HEK293T (cell line): ENCODE data around the gene SCN8A.
"Not testable (repeated sequence)": the region's sequence is repeated elsewhere in the genome, so short reads cannot be mapped to it uniquely, and the experiment has no call there.

ENCODE experiments used
- CTCF ChIA-PET: fragments of 350-600 bp; formaldehyde crosslinking; extraction: SDS; loops from one replicate; lab custom pipeline; 2021; ENCODE audit warnings: antibody characterized with exemption, inconsistent platforms; lab: Yijun Ruan, JAX
- POLR2A ChIA-PET: fragments of 350-600 bp; formaldehyde crosslinking; extraction: SDS; loops from one replicate; lab custom pipeline; 2020; ENCODE audit warnings: antibody characterized with exemption, inconsistent platforms; lab: Yijun Ruan, JAX
- DNase-seq: peaks from one replicate; pipeline ENCODE4 v3.0.0; 2012; ENCODE audit warnings: mixed read lengths; ENCODE audit errors: extremely low spot score
- ARNT ChIP-seq: fragments of 450-650 bp; IDR thresholded peaks from 2 replicates; pipeline ENCODE4 v1.6.1; 2017; ENCODE audit warnings: mild to moderate bottlenecking
- BHLHE40 ChIP-seq: fragments of 450-650 bp; IDR thresholded peaks from 2 replicates; pipeline ENCODE4 v1.6.1; 2016; ENCODE audit warnings: mild to moderate bottlenecking, moderate library complexity, borderline replicate concordance
- CTBP1 ChIP-seq: fragments of 450-650 bp; IDR thresholded peaks from 2 replicates; pipeline ENCODE4 v1.6.1; 2016; ENCODE audit warnings: borderline replicate concordance
- ELF4 ChIP-seq: fragments of 450-650 bp; IDR thresholded peaks from 2 replicates; pipeline ENCODE4 v1.6.1; 2017; ENCODE audit warnings: antibody characterized with exemption
- FOXA1 ChIP-seq: fragments of 450-650 bp; IDR thresholded peaks from 2 replicates; pipeline ENCODE4 v1.6.1; 2016; ENCODE audit warnings: mild to moderate bottlenecking
- FOXK2 ChIP-seq: fragments of 450-650 bp; IDR thresholded peaks from 2 replicates; pipeline ENCODE4 v1.6.1; 2016; ENCODE audit warnings: mild to moderate bottlenecking
- FOXM1 ChIP-seq: fragments of 450-650 bp; IDR thresholded peaks from 2 replicates; pipeline ENCODE4 v1.6.1; 2017; ENCODE audit warnings: mild to moderate bottlenecking, borderline replicate concordance
- HDGF ChIP-seq: fragments of 450-650 bp; IDR thresholded peaks from 2 replicates; pipeline ENCODE4 v1.6.1; 2017; ENCODE audit warnings: antibody characterized with exemption, borderline replicate concordance
- L3MBTL2 ChIP-seq: fragments of 450-650 bp; conservative IDR thresholded peaks from 2 replicates; pipeline ENCODE4 v1.6.1; 2016; ENCODE audit warnings: mild to moderate bottlenecking
- LEF1 ChIP-seq: fragments of 450-650 bp; IDR thresholded peaks from 2 replicates; pipeline ENCODE4 v1.6.1; 2017; ENCODE audit warnings: mild to moderate bottlenecking, borderline replicate concordance
- NFRKB ChIP-seq: fragments of 450-650 bp; IDR thresholded peaks from 2 replicates; pipeline ENCODE4 v1.6.1; 2016; ENCODE audit warnings: mild to moderate bottlenecking, moderate library complexity
- PKNOX1 ChIP-seq: fragments of 450-650 bp; IDR thresholded peaks from 2 replicates; pipeline ENCODE4 v1.6.1; 2016
- SP1 ChIP-seq: fragments of 450-650 bp; IDR thresholded peaks from 2 replicates; pipeline ENCODE4 v1.6.1; 2017
- SUZ12 ChIP-seq: fragments of 450-650 bp; IDR thresholded peaks from 2 replicates; pipeline ENCODE4 v1.6.1; 2016; ENCODE audit warnings: mild to moderate bottlenecking
- TARDBP ChIP-seq: fragments of 450-650 bp; IDR thresholded peaks from 2 replicates; pipeline ENCODE4 v1.6.1; 2016
- ZNF384 ChIP-seq: fragments of 450-650 bp; IDR thresholded peaks from 2 replicates; pipeline ENCODE4 v1.6.1; 2016

SCN8A gene

GRCh38 chr12:51797301-51797700 lies 206.3 kb downstream of the SCN8A start:
- CTCF ChIA-PET: no interaction called here
- POLR2A ChIA-PET: no interaction called here
- TF ChIP-seq FOXM1: no peak
- TF ChIP-seq NFRKB: no peak
- no peak for TF ChIP-seq ZNF384
- no peak for TF ChIP-seq ELF4
- no peak for TF ChIP-seq FOXA1
- TF ChIP-seq CTBP1: no peak
- TF ChIP-seq HDGF: no peak
- TF ChIP-seq LEF1: no peak
- no peak for TF ChIP-seq FOXK2
- TF ChIP-seq ARNT: no peak
- no peak for TF ChIP-seq SP1
- TF ChIP-seq TARDBP: no peak
- TF ChIP-seq PKNOX1: no peak
- no peak for TF ChIP-seq L3MBTL2
- TF ChIP-seq SUZ12: no peak
- DNase-seq: no peak

- DNase-seq, POLR2A ChIA-PET, CTCF ChIA-PET: not testable (repeated sequence)
These were observed 207.0 kb downstream of the SCN8A start for GRCh38 chr12:51798051-51798450.

GRCh38 chr12:51798501-51798900 lies 207.5 kb downstream of the SCN8A start:
- ChIA-PET CTCF (no interaction called here), POLR2A (no interaction called here)
- no peak for DNase-seq
- no peak for TF ChIP-seq L3MBTL2
- TF ChIP-seq SP1: no peak
- no peak for TF ChIP-seq NFRKB
- no peak for TF ChIP-seq FOXM1
- TF ChIP-seq SUZ12: no peak
- no peak for TF ChIP-seq BHLHE40
- TF ChIP-seq TARDBP: no peak

- CTCF ChIA-PET: interaction anchor here (1.1 kb wide), 1 partner anchor 23 kb away, joined by 4 read pairs; no protein-coding TSS in a partner anchor
- TF ChIP-seq LEF1 (no peak), BHLHE40 (no peak), SUZ12 (no peak), SP1 (no peak), NFRKB (no peak), ZNF384 (no peak), TARDBP (no peak), ARNT (no peak), FOXK2 (no peak)
- DNase-seq: no peak
- POLR2A ChIA-PET: no interaction called here
These were observed 210.0 kb downstream of the SCN8A start for GRCh38 chr12:51801027-51801426.

GRCh38 chr12:51806896-51807295 lies 215.9 kb downstream of the SCN8A start:
- no peak for DNase-seq
- POLR2A ChIA-PET: interaction anchor here (0.8 kb wide), 1 partner anchor 10 kb away, joined by 3 read pairs; no protein-coding TSS in a partner anchor
- CTCF ChIA-PET: no interaction called here
- TF ChIP-seq ARNT (no peak), HDGF (no peak), L3MBTL2 (no peak), FOXK2 (no peak), SP1 (no peak)

GRCh38 chr12:51809193-51809592 lies 218.2 kb downstream of the SCN8A start:
- no peak for DNase-seq
- TF ChIP-seq NFRKB (no peak), L3MBTL2 (no peak), PKNOX1 (no peak), ARNT (no peak), FOXA1 (no peak), SP1 (no peak), BHLHE40 (no peak), HDGF (no peak), CTBP1 (no peak), LEF1 (no peak), ZNF384 (no peak), ELF4 (no peak), TARDBP (no peak), FOXK2 (no peak), SUZ12 (no peak), FOXM1 (no peak)
- CTCF ChIA-PET: no interaction called here
- POLR2A ChIA-PET: no interaction called here

- DNase-seq: no peak
- TF ChIP-seq FOXM1: no peak
- TF ChIP-seq SUZ12: no peak
- no peak for TF ChIP-seq NFRKB
- no peak for TF ChIP-seq LEF1
- no peak for TF ChIP-seq CTBP1
- TF ChIP-seq ZNF384: no peak
- no peak for TF ChIP-seq FOXK2
- TF ChIP-seq SP1: no peak
- no peak for TF ChIP-seq ARNT
- TF ChIP-seq FOXA1: no peak
- TF ChIP-seq HDGF: no peak
- no peak for TF ChIP-seq PKNOX1
- TF ChIP-seq TARDBP: no peak
- no peak for TF ChIP-seq BHLHE40
- TF ChIP-seq L3MBTL2: no peak
- no peak for TF ChIP-seq ELF4
- ChIA-PET POLR2A (no interaction called here), CTCF (no interaction called here)
These were observed 220.5 kb downstream of the SCN8A start for GRCh38 chr12:51811203-51812202.
